K562 (cell line): ENCODE data around the gene JADE3. TPM values are rescaled to one million over a fixed set of nuclear protein-coding genes. Genes with fewer than 3 reads are reported as not detected.

Experiments used
- ATAC-seq: fragments of 200-7000 bp; cut with Tn5 transposase; 3 replicates; pipeline ENCODE4 v1.9.1; 2020; ENCODE audit warnings: moderate library complexity
- BruUV-seq: library from RNA; stranded (reverse); fragments of 400-500 nt; replicated peaks from 2 replicates; lab custom pipeline; 2021; lab: Mats Ljungman, UMichigan
- CTCF ChIA-PET: fragments of 300-600 bp; formaldehyde crosslinking; extraction: SDS; loops from one replicate; lab custom pipeline; 2021; ENCODE audit warnings: low intra/inter-chr PET ratio; lab: Yijun Ruan, JAX
- POLR2A ChIA-PET: fragments of 300-600, 350-650 bp; sonication (Branson Sonifier 250); formaldehyde crosslinking; extraction: SDS; loops from one replicate; lab custom pipeline; 2021; ENCODE audit warnings: antibody characterized with exemption, inconsistent platforms; lab: Yijun Ruan, JAX
- DNase-seq, 4 experiments: peaks; one replicate each; pipeline versions ENCODE4 v3.0.0 to v3.0.0-alpha.2; 2011 to 2018; ENCODE audit warnings: low spot score in 3 of 4, mixed read lengths in 3 of 4; ENCODE audit errors: extremely low read depth in 1 of 4
- FAIRE-seq: peaks from 2 replicates; lab custom pipeline; 2011; peaks lifted over from hg19 to GRCh38; lab: Jason Lieb, UNC
- H2AFZ ChIP-seq: 2 replicates; pipeline ENCODE4 v1.6.0; 2011; ENCODE audit warnings: low read depth, low read length, control low read depth, inconsistent platforms
- H3K27ac ChIP-seq: fragments of 200-600 bp; 3 replicates; pipeline ENCODE4 v1.8.0; 2011; ENCODE audit warnings: low read depth, mild to moderate bottlenecking, control low read depth, inconsistent platforms, low read length, moderate library complexity, mixed read lengths; ENCODE audit errors: extremely low read depth
- H3K27me3 ChIP-seq, 2 experiments: fragments of 300-600 bp in 1 of 2; 2 replicates in 1 of 2; 3 replicates in 1 of 2; pipeline versions ENCODE4 v1.6.0 to v1.8.0; 2011; ENCODE audit warnings: inconsistent platforms in 2 of 2, low read length in 2 of 2, mild to moderate bottlenecking in 1 of 2, mixed read lengths in 1 of 2, moderate library complexity in 1 of 2; ENCODE audit not compliant: control insufficient read depth in 2 of 2, insufficient read depth in 2 of 2
- H3K36me3 ChIP-seq: fragments of 300-600 bp; 3 replicates; pipeline ENCODE4 v1.8.0; 2011; ENCODE audit warnings: mild to moderate bottlenecking, low read length, inconsistent platforms; ENCODE audit not compliant: control insufficient read depth, insufficient read depth
- H3K4me1 ChIP-seq, 2 experiments: fragments of 200-600 bp in 1 of 2; replicated peaks in 1 of 2; 2 replicates in 1 of 2; 3 replicates in 1 of 2; pipeline versions ENCODE4 v1.5.1 to v1.8.0; 2011; ENCODE audit warnings: inconsistent platforms in 2 of 2, low read length in 2 of 2, mild to moderate bottlenecking in 1 of 2, mixed read lengths in 1 of 2, moderate library complexity in 1 of 2; ENCODE audit not compliant: control insufficient read depth in 2 of 2, insufficient read depth in 2 of 2
- H3K4me2 ChIP-seq: 2 replicates; pipeline ENCODE4 v1.6.1; 2011; ENCODE audit warnings: low read length, control low read depth, inconsistent platforms, mixed read lengths; ENCODE audit not compliant: insufficient read depth
- H3K4me3 ChIP-seq: fragments of 200-600 bp; sonication (generic), shearing (Covaris generic); 2 replicates; pipeline ENCODE4 v1.5.1; 2016; ENCODE audit warnings: control low read depth, inconsistent platforms
- H3K79me2 ChIP-seq: fragments of 200-600 bp; 3 replicates; pipeline ENCODE4 v1.8.0; 2011; ENCODE audit warnings: low read length, inconsistent platforms; ENCODE audit not compliant: control insufficient read depth, insufficient read depth
- H3K9ac ChIP-seq, 2 experiments: 2 replicates each; pipeline versions ENCODE4 v1.6.0 to v1.6.1; 2011; ENCODE audit warnings: low read depth in 2 of 2, low read length in 2 of 2, control low read depth in 1 of 2, inconsistent platforms in 1 of 2, mild to moderate bottlenecking in 1 of 2, mixed read lengths in 1 of 2; ENCODE audit not compliant: insufficient read depth in 1 of 2
- H3K9me1 ChIP-seq: one replicate; pipeline ENCODE4 v1.6.0; 2011; ENCODE audit warnings: inconsistent platforms, mild to moderate bottlenecking, low read length, moderate library complexity; ENCODE audit not compliant: control insufficient read depth, insufficient read depth
- H3K9me3 ChIP-seq: replicated peaks from 2 replicates; pipeline ENCODE4 v1.5.1; 2011; ENCODE audit warnings: low read depth, low read length, inconsistent platforms; ENCODE audit not compliant: control insufficient read depth, insufficient read depth
- H4K20me1 ChIP-seq: replicated peaks from 2 replicates; pipeline ENCODE4 v1.6.1; 2011; ENCODE audit warnings: low read length, inconsistent platforms, mixed read lengths; ENCODE audit not compliant: control insufficient read depth, insufficient read depth
- CHD4 ChIP-seq: fragments of 200-600 bp; sonication (generic); IDR thresholded peaks from 3 replicates; pipeline ENCODE4 v1.6.1; 2012; ENCODE audit warnings: low read depth, mild to moderate bottlenecking, mixed read lengths, low read length, inconsistent platforms; ENCODE audit not compliant: insufficient read depth, insufficient replicate concordance, poor library complexity, severe bottlenecking
- CREB5 ChIP-seq: fragments of 250-450 bp; sonication (Bioruptor Pico); IDR thresholded peaks from 2 replicates; pipeline ENCODE4 v1.5.0; 2020; ENCODE audit warnings: mild to moderate bottlenecking
- GTF2A2 ChIP-seq: IDR thresholded peaks from 2 replicates; pipeline ENCODE4 v1.6.1; 2016; ENCODE audit warnings: mild to moderate bottlenecking, missing genetic modification characterization, missing compliant biosample characterization
- HEY1 ChIP-seq: fragments of 250-450 bp; sonication (Bioruptor Pico); IDR thresholded peaks from 2 replicates; pipeline ENCODE4 v1.5.0; 2020; ENCODE audit warnings: mild to moderate bottlenecking, moderate library complexity, borderline replicate concordance
- HLTF ChIP-seq: fragments of 450-650 bp; IDR thresholded peaks from 2 replicates; pipeline ENCODE4 v1.6.1; 2016
- HMG20B ChIP-seq: fragments of 250-450 bp; sonication (Bioruptor Pico); IDR thresholded peaks from 2 replicates; pipeline ENCODE4 v1.5.0; 2021; ENCODE audit warnings: mild to moderate bottlenecking
- KAT8 ChIP-seq: fragments of 450-650 bp; IDR thresholded peaks from 2 replicates; pipeline ENCODE4 v1.6.1; 2016; ENCODE audit warnings: low read depth, mild to moderate bottlenecking
- NFATC3 ChIP-seq: fragments of 450-650 bp; IDR thresholded peaks from 2 replicates; pipeline ENCODE4 v1.6.1; 2017; ENCODE audit warnings: mild to moderate bottlenecking
- SAP30 ChIP-seq: fragments of 200-600 bp; sonication (generic); IDR thresholded peaks from 2 replicates; pipeline ENCODE4 v1.6.1; 2012; ENCODE audit warnings: borderline replicate concordance, low read depth, mild to moderate bottlenecking, moderate library complexity, low read length, control low read depth, inconsistent platforms; ENCODE audit not compliant: insufficient read depth, poor library complexity, severe bottlenecking
- TCFL5 ChIP-seq: fragments of 250-450 bp; sonication (Bioruptor Pico); conservative IDR thresholded peaks from 2 replicates; pipeline ENCODE4 v1.6.1; 2021; ENCODE audit warnings: mild to moderate bottlenecking, moderate library complexity, matching md5 sums
- U2AF2 ChIP-seq: fragments of 200-400 bp; formaldehyde crosslinking; optimal IDR thresholded peaks from 2 replicates; pipeline ENCODE3; 2017; ENCODE audit warnings: low read depth, mild to moderate bottlenecking, low read length
- ZNF384 ChIP-seq: IDR thresholded peaks from 2 replicates; pipeline ENCODE4 v1.6.1; 2012; ENCODE audit warnings: low read depth, low read length, improper control_type of control experiment
- ZNF395 ChIP-seq: fragments of 200-800 bp; sonication (Bioruptor generic); IDR thresholded peaks from 2 replicates; pipeline ENCODE4 v1.6.1; 2017; ENCODE audit warnings: missing genetic modification characterization, missing compliant biosample characterization
- ZNF583 ChIP-seq: fragments of 250-450 bp; sonication (Bioruptor Pico); IDR thresholded peaks from 2 replicates; pipeline ENCODE4 v1.4.0; 2020
- ZNF696 ChIP-seq: fragments of 250-450 bp; sonication (Bioruptor Pico); conservative IDR thresholded peaks from 2 replicates; pipeline ENCODE4 v1.4.0; 2020; ENCODE audit warnings: mild to moderate bottlenecking, moderate library complexity
- ZSCAN29 ChIP-seq: fragments of 450-650 bp; IDR thresholded peaks from 2 replicates; pipeline ENCODE4 v1.6.1; 2017
- in situ Hi-C: fragments of 300-500 bp; cut with MboI; formaldehyde crosslinking; loops from 4 replicates; pipeline ENCODE4 v1.15.0; 2018; ENCODE audit warnings: inconsistent platforms, mixed read lengths
- intact Hi-C: fragments of 100-400 bp; cut with micrococcal nuclease; formaldehyde crosslinking; loops from 2 replicates; pipeline ENCODE4 v1.14.2; 2022
- polyA plus RNA-seq, 8 experiments: library from polyadenylated mRNA; depleted of rRNA in 4 of 8; stranded (reverse) in 5 of 8; unstranded in 3 of 8; fragments of >200 nt; fragmentation: Nextera tagmentation in 2 of 8; fragmentation: Illumina TruSeq in 1 of 8; extraction: Ambion mirVana in 2 of 8; extraction: Trizol in 1 of 8; gene quantifications; 2 replicates each; pipeline versions ENCODE4 v1.2.1 to v1.2.3, GENCODE V29; 2011 to 2014; ENCODE audit warnings: inconsistent platforms in 1 of 8, missing spikeins in 1 of 8
- total RNA-seq, 7 experiments: library from RNA; depleted of rRNA in 6 of 7; stranded (reverse); fragments of >200 nt in 6 of 7; fragmentation: Illumina TruSeq in 2 of 7; extraction: Trizol in 2 of 7; gene quantifications; 2 replicates each; pipeline versions ENCODE4 v1.2.1 to v1.2.3, GENCODE V29; 2011 to 2021; ENCODE audit warnings: low replicate concordance in 1 of 7

JADE3 gene
- total and polyA plus RNA-seq, 9 of the 15 experiments (the other 6 are each of a cell fraction or from before 2014, with no cell fraction given): 2.6 to 10.0 (median 7.0) TPM

- CTCF ChIA-PET: no interaction called here
- ATAC-seq (no peak), FAIRE-seq (no peak)
Measured at GRCh38 chrX:46989548-46989947, 77.3 kb downstream of the JADE3 start.

More at GRCh38 chrX:46989548-46989947, 77.3 kb downstream of the JADE3 start:
- in situ Hi-C loops: no loop called here
- no peak overlapping the region for H3K4me2 ChIP-seq
- H3K9me3 ChIP-seq: no peaks in the 10 kb centered on the region
- no peak overlapping the region for H3K27ac ChIP-seq
- no peak for DNase-seq
- TF ChIP-seq NFATC3 (no peak), ZNF696 (no peak), CHD4 (no peak), CREB5 (CRISPR knock-in tag) (no peak), ZNF395 (CRISPR knock-in tag) (no peak), HMG20B (CRISPR knock-in tag) (no peak), HEY1 (no peak), ZNF384 (no peak), U2AF2 (no peak), TCFL5 (CRISPR knock-in tag) (no peak), ZSCAN29 (no peak), HLTF (no peak), ZNF583 (no peak), SAP30 (no peak), KAT8 (no peak), GTF2A2 (tag) (no peak)
- BruUV-seq: no TSS peak
- H3K79me2 ChIP-seq: no peaks in the 10 kb centered on the region
- H3K27me3 ChIP-seq: no peaks in the 10 kb centered on the region
- no peaks in the 10 kb centered on the region for H4K20me1 ChIP-seq
- no peak overlapping the region for H3K9ac ChIP-seq
- no peaks in the 10 kb centered on the region for H3K36me3 ChIP-seq
- POLR2A ChIA-PET: no interaction called here
- H3K4me3 ChIP-seq: no peak overlapping the region
- no peaks in the 10 kb centered on the region for H3K9me1 ChIP-seq
- H2AFZ ChIP-seq: no peak overlapping the region
- intact Hi-C loops: no loop called here
- H3K4me1 ChIP-seq: no peaks in the 10 kb centered on the region
